ENCODE measurements around the gene FBXO17.

- TF ChIP-seq POLR2A (IDR thresholded peaks at IDR 0.05) (no peak), CTCF (IDR thresholded peaks at IDR 0.05) (no peak)
These were observed 32.6 kb upstream of the FBXO17 start for GRCh38 chr19:39008137-39008536.

Data from adrenal gland (tissue), 5 donors.